Neutrophil (primary cell): ENCODE results near the gene ITGB8.
"Not testable (repeated sequence)": the region's sequence is repeated elsewhere in the genome, so short reads cannot be mapped to it uniquely, and the experiment has no call there.

ENCODE experiments used
- H3K27ac ChIP-seq: fragments of 200-600 bp; sonication (generic); 2 replicates; pipeline ENCODE4 v1.5.1; 2016; ENCODE audit warnings: mild to moderate bottlenecking, moderate library complexity
- H3K27me3 ChIP-seq: fragments of 200-600 bp; sonication (generic); 2 replicates; pipeline ENCODE4 v1.6.0; 2016; ENCODE audit warnings: mild to moderate bottlenecking
- H3K36me3 ChIP-seq: fragments of 200-600 bp; sonication (generic); 2 replicates; pipeline ENCODE4 v1.5.1; 2017
- H3K4me1 ChIP-seq, 2 experiments: fragments of 200-600 bp in 1 of 2; sonication (generic) in 1 of 2; 1 replicate in 1 of 2; 2 replicates in 1 of 2; pipeline versions ENCODE4 v1.5.1 to v1.6.1; 2013 to 2016; ENCODE audit warnings: low read depth in 1 of 2, low read length in 1 of 2, mild to moderate bottlenecking in 1 of 2, moderate library complexity in 1 of 2; ENCODE audit not compliant: control insufficient read depth in 1 of 2, insufficient read depth in 1 of 2
- H3K4me3 ChIP-seq, 2 experiments: fragments of 200-600 bp in 1 of 2; sonication (generic) in 1 of 2; 1 replicate in 1 of 2; 2 replicates in 1 of 2; pipeline ENCODE4 v1.5.1; 2013 to 2016; ENCODE audit warnings: low read depth in 1 of 2, low read length in 1 of 2, mild to moderate bottlenecking in 1 of 2, moderate library complexity in 1 of 2
- H3K9me3 ChIP-seq: fragments of 200-600 bp; sonication (generic); 2 replicates; pipeline ENCODE4 v1.5.1; 2016
- CTCF ChIP-seq: fragments of 200-600 bp; sonication (generic); IDR thresholded peaks from 2 replicates; pipeline ENCODE4 v1.5.1; 2016; ENCODE audit warnings: antibody characterized with exemption

ITGB8 gene

GRCh38 chr7:20298486-20298901 is 32.2 kb upstream of the ITGB8 start:
- Histone ChIP-seq H3K4me3 (no peak overlapping the region), H3K27me3 (no peaks in the 10 kb centered on the region), H3K27ac (no peak overlapping the region), H3K9me3 (no peaks in the 10 kb centered on the region), H3K4me1 (no peaks in the 10 kb centered on the region), H3K36me3 (no peaks in the 10 kb centered on the region)
- no peak for TF ChIP-seq CTCF

- H3K9me3 ChIP-seq = no peaks in the 10 kb centered on the region
- H3K27ac ChIP-seq = no peak overlapping the region
- no peaks in the 10 kb centered on the region for H3K27me3 ChIP-seq
- no peaks in the 10 kb centered on the region for H3K4me1 ChIP-seq
- H3K4me3 ChIP-seq = no peak overlapping the region
- TF ChIP-seq CTCF = no peak
- H3K36me3 ChIP-seq = no peaks in the 10 kb centered on the region
Observed at GRCh38 chr7:20299145-20299544, 31.6 kb upstream of the ITGB8 start.

- no peak for TF ChIP-seq CTCF
- H3K4me1 ChIP-seq = no peaks in the 10 kb centered on the region
- no peaks in the 10 kb centered on the region for H3K36me3 ChIP-seq
- H3K4me3 ChIP-seq = no peak overlapping the region
- H3K27me3 ChIP-seq = no peaks in the 10 kb centered on the region
- no peaks in the 10 kb centered on the region for H3K9me3 ChIP-seq
- H3K27ac ChIP-seq = no peak overlapping the region
Observed at GRCh38 chr7:20299647-20300312, 30.9 kb upstream of the ITGB8 start.

GRCh38 chr7:20301311-20301939 is 29.3 kb upstream of the ITGB8 start:
- Histone ChIP-seq H3K9me3 (no peaks in the 10 kb centered on the region), H3K27ac (no peak overlapping the region), H3K27me3 (no peaks in the 10 kb centered on the region), H3K4me3 (no peak overlapping the region), H3K4me1 (no peaks in the 10 kb centered on the region), H3K36me3 (no peaks in the 10 kb centered on the region)
- TF ChIP-seq CTCF = no peak

- H3K36me3 ChIP-seq, H3K27me3 ChIP-seq, H3K4me3 ChIP-seq, H3K4me1 ChIP-seq, H3K27ac ChIP-seq, H3K9me3 ChIP-seq: not testable (repeated sequence)
Observed at GRCh38 chr7:20302300-20302699, 28.4 kb upstream of the ITGB8 start.

- Histone ChIP-seq H3K4me1 (no peaks in the 10 kb centered on the region), H3K4me3 (no peak overlapping the region), H3K27ac (no peak overlapping the region), H3K36me3 (no peaks in the 10 kb centered on the region), H3K27me3 (no peaks in the 10 kb centered on the region), H3K9me3 (no peaks in the 10 kb centered on the region)
- TF ChIP-seq CTCF = no peak
Observed at GRCh38 chr7:20302891-20303290, 27.8 kb upstream of the ITGB8 start.
